K562 (cell line): Measurements from ENCODE around the gene SEPHS1.

Experiments used
- CREB1 ChIP-seq, 2 experiments: sonication (generic) in 1 of 2; formaldehyde crosslinking in 1 of 2; IDR thresholded peaks; 2 replicates each; pipeline versions ENCODE4 v1.6.1 to v1.8.0; 2012 to 2022; ENCODE audit warnings: inconsistent platforms in 1 of 2, mild to moderate bottlenecking in 1 of 2, missing genetic modification reagents in 1 of 2, moderate library complexity in 1 of 2
- TF ChIP-seq, protein P1 (sequence below), 3 experiments: IDR thresholded peaks in 2 of 3; conservative IDR thresholded peaks in 1 of 3; 2 replicates each; pipeline ENCODE4 v1.5.1; 2011 to 2012; ENCODE audit warnings: low read length in 3 of 3, mild to moderate bottlenecking in 3 of 3, control low read depth in 2 of 3, improper control_type of control experiment in 1 of 3, inconsistent platforms in 1 of 3, low read depth in 1 of 3, mixed read lengths in 1 of 3, moderate library complexity in 1 of 3; ENCODE audit not compliant: insufficient read depth in 2 of 3
- TF ChIP-seq, protein P2 (sequence below): sonication (generic); formaldehyde crosslinking; IDR thresholded peaks from 2 replicates; pipeline ENCODE4 v1.8.0; 2022; ENCODE audit warnings: missing genetic modification reagents, mild to moderate bottlenecking, borderline replicate concordance

DNA sequence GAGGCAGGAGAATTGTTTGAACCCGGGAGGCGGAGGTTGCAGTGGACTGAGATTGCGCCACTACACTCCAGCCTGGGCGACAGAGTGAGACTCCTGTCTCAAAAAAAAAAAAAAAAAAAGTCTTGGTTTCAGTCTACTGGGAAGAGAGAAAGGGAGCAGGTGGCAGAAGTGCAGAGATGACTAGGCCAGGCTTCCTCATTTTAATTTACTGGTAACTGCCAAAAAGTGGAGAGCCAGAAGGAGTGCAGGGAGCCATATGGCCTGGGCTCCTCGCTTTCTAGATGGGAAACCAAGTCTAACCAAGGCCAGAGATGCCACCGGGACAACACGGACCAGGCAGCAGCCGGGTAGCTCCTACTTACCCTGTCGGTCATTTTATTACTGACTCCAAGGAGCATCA, 12.2 kb downstream of the SEPHS1 start:
- TF ChIP-seq, protein P1, sequence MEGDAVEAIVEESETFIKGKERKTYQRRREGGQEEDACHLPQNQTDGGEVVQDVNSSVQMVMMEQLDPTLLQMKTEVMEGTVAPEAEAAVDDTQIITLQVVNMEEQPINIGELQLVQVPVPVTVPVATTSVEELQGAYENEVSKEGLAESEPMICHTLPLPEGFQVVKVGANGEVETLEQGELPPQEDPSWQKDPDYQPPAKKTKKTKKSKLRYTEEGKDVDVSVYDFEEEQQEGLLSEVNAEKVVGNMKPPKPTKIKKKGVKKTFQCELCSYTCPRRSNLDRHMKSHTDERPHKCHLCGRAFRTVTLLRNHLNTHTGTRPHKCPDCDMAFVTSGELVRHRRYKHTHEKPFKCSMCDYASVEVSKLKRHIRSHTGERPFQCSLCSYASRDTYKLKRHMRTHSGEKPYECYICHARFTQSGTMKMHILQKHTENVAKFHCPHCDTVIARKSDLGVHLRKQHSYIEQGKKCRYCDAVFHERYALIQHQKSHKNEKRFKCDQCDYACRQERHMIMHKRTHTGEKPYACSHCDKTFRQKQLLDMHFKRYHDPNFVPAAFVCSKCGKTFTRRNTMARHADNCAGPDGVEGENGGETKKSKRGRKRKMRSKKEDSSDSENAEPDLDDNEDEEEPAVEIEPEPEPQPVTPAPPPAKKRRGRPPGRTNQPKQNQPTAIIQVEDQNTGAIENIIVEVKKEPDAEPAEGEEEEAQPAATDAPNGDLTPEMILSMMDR (IDR thresholded peaks at IDR 0.05 in 2 of 3, conservative IDR thresholded peaks at IDR 0.05 in 1 of 3; ENCODE audit: insufficient read depth in 2 of 3, low read depth in 1 of 3, low read length in 3 of 3) = no peak
- no peak for TF ChIP-seq CREB1 (IDR thresholded peaks at IDR 0.05)
- no peak for TF ChIP-seq CREB1 (CRISPR knock-in tag; IDR thresholded peaks at IDR 0.05)
- TF ChIP-seq, protein P2, sequence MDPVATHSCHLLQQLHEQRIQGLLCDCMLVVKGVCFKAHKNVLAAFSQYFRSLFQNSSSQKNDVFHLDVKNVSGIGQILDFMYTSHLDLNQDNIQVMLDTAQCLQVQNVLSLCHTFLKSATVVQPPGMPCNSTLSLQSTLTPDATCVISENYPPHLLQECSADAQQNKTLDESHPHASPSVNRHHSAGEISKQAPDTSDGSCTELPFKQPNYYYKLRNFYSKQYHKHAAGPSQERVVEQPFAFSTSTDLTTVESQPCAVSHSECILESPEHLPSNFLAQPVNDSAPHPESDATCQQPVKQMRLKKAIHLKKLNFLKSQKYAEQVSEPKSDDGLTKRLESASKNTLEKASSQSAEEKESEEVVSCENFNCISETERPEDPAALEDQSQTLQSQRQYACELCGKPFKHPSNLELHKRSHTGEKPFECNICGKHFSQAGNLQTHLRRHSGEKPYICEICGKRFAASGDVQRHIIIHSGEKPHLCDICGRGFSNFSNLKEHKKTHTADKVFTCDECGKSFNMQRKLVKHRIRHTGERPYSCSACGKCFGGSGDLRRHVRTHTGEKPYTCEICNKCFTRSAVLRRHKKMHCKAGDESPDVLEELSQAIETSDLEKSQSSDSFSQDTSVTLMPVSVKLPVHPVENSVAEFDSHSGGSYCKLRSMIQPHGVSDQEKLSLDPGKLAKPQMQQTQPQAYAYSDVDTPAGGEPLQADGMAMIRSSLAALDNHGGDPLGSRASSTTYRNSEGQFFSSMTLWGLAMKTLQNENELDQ = no peak
